Measurements from ENCODE around the gene C17orf50.

C17orf50 gene

GRCh38 chr17:35799942-35800341 lies 39.3 kb downstream of the C17orf50 start:
- TF ChIP-seq CTCF (IDR thresholded peaks at IDR 0.05; ENCODE audit: extremely low read depth, missing control alignments), result no peak
- no peak for DNase-seq (ENCODE audit: low spot score)

- DNase-seq (ENCODE audit: low spot score), result no peak
- TF ChIP-seq CTCF (IDR thresholded peaks at IDR 0.05; ENCODE audit: extremely low read depth, missing control alignments), result no peak
Measured at GRCh38 chr17:35801583-35802224, 41.0 kb downstream of the C17orf50 start.

- peak; percentile 43 for TF ChIP-seq CTCF (IDR thresholded peaks at IDR 0.05; ENCODE audit: extremely low read depth, missing control alignments)
- DNase-seq (ENCODE audit: low spot score), result peak; percentile 91
Measured at GRCh38 chr17:35804658-35805192, 44.0 kb downstream of the C17orf50 start.

- TF ChIP-seq CTCF (IDR thresholded peaks at IDR 0.05; ENCODE audit: extremely low read depth, missing control alignments), result no peak
- no peak for DNase-seq (ENCODE audit: low spot score)
Measured at GRCh38 chr17:35807371-35808144, 46.9 kb downstream of the C17orf50 start.

GRCh38 chr17:35808240-35808961 lies 47.7 kb downstream of the C17orf50 start:
- DNase-seq (ENCODE audit: low spot score), result no peak
- no peak for TF ChIP-seq CTCF (IDR thresholded peaks at IDR 0.05; ENCODE audit: extremely low read depth, missing control alignments)

GRCh38 chr17:35808962-35809854 lies 48.5 kb downstream of the C17orf50 start, which contains the start of gene TAF15:
Gene TAF15 (plus strand): TSS chr17:35809484. CDS start chr17:35809570, 86 bp downstream.
- TF ChIP-seq CTCF (IDR thresholded peaks at IDR 0.05; ENCODE audit: extremely low read depth, missing control alignments), result peak; percentile 85
- DNase-seq (ENCODE audit: low spot score), result peak; percentile 94
